GM18520 (cell line): ENCODE data around the gene PDK2.

Experiments used
- ATAC-seq: cut with Tn5 transposase; IDR thresholded peaks from one replicate; pipeline ENCODE4 v1.9.1; 2021; ENCODE audit not compliant: unreplicated experiment

The PDK2 gene

GRCh38 chr17:50134206-50135110 is 39.3 kb downstream of the PDK2 start:
- no peak for ATAC-seq

DNA sequence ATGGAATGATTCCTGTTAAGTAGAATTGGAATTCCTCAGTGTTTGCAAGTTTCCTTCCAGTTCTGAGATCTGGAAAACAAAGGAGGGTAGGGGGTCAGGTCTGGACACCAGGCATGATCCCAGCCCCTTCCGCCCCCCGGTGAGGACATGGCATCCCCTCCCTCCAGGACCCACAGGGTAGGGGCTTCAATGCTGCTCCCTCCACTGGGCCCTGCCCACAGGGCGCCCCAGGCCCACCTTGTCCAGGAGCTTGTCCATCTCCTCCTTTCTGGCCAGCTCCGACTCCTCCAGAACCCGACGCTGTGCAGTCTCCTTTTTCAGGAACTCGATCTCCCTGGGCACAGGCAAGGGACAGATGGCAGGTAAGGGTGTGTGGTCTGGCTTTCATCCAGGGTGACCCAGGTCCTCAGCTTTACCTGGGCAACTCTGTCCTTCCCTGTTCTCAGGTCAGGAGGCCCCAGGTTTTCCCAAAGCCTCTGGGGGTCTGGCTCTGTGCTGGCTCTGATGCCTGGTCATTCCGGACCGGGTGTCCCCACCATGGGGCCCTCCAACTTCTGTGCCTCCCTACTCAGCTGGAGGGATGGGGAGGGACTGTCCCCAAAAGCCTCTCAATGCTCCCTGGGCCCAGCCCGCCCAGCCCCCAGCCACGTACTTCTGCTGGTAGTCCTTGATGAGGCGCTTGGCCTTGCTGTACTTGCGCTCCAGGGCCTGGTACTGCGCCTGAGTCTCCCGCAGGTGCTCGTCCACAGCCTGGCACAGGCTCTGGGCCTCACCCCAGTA is 40.4 kb downstream of the PDK2 start:
- no peak for ATAC-seq

- no peak for ATAC-seq
Measured at GRCh38 chr17:50136096-50136687, 41.0 kb downstream of the PDK2 start.

GRCh38 chr17:50137042-50137441 is 41.9 kb downstream of the PDK2 start:
- ATAC-seq, result no peak

DNA sequence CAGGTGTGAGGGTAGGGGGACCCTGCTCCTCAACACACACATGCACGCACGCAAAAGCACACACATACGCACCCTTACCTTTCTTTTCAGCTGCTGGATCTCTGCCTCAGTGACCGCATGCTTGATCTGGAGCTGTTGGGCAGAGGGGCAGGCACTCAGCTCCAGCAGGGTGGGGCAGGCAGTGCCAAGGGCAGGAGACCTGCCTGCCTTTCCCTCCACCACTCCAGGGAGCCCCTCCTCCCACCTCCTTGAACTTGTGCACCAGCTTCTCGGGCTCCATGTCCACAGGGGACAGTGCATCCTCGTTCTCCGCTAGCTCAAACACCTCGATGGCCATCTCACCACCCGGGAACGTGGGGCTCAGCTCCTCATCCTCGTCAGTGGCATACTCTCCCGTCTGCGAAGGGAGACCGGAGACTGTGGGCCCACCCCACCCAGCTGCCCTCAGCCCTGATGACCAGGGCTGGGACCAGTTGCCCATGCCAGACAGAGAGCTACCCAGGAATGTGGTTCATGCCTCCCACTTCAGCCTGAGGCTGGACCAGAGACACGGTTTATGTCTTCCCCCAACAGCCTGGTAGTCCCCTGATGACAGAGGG is 44.1 kb downstream of the PDK2 start:
- ATAC-seq, result no peak

DNA sequence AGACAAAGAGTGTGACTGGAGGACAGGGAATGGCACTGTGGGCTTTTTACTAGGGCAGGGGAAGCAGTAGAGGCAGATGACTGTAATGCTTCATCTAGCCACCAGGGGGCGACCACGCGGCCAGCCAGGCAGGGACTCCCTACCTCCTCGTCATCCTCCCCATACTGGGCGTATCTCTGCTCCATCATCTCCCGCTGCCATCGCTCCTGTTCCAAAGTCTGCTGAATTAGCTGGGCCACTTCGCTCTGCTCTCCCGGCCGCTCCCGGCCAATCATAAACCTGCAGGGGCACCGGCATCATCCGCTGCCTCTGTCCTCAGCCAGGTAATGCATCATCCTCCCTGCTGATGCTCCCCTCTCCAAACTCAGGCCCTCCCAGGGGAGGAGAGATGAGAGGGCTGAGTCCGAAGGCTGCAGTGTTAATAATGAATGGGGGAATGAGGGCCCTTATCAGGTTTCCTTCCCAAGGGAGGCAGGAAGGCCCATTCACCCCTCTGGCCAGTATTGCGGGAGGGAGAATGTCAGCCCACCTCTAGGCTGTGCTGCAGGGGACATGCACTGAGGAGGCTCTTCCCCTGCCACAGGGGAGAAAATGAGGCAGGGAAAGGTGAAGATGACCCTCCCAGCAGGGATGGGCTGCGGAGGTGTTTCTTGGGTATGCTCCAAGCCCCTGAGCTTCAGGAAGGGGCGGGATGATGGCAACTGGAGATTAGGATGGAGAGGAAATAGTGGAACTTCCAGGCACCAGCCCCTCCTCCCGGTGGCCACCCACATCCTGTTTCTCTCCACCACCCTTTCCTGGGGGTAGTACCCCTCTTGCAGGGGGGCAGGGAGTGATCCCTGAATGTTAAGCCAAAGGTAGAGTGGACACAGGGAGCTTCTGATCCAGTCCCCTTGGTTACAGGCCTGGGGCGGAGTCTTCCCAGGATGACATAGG is 45.1 kb downstream of the PDK2 start:
- ATAC-seq, result no peak

DNA sequence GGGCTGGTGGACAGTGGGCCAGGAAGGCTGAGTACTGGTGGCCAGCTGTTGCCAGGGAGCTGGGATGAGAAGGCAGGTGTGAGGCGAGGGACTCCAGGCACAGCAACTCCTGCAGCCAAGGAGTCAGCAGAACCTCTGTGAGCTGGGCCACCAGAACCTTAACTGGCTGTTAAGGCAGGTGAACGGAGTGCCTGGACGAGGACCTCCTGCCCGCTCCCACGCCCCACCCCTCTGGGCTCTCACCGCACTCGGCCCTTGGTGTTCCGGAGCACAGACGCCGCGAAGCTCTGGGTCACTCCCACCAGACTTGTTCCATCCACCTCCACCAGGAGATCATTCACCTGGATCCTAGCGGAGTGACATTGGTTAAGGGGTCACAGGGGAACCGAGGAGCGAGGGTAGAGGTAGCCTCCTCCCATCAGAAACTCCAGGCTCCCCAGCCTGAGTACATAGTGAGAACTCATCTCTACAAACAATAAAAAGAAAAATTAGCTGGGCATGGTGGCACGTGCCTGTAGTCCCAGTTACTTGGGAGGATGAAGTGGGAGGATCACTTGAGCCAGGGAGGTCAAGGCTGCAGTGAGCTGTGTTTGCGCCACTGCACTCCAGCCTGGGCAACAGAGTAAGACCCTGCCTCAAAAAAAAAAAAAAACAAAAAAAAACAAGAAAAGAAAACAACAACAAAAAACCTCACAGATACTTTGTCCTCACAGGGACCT is 46.0 kb downstream of the PDK2 start:
- ATAC-seq, result no peak

DNA sequence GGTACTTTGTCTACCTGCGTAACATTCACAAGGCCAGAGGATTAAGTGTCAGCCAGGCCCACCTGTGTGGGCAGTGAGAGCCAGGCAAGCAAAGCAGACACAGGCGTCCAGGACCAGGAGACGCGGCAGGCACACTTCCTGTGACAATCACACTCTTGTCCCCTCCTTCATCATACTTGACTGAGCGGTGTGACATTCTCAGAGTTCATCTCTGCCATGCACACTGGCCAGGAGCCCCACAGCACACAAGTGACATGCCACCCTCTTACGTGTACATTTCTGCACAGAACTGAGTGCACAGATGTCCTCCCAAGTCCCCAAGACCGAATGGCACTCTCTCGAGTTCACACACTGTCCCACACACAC is 46.6 kb downstream of the PDK2 start:
- ATAC-seq, result no peak

- ATAC-seq, result no peak
Measured at GRCh38 chr17:50143461-50144176, 48.5 kb downstream of the PDK2 start.

GRCh38 chr17:50144355-50144754 is 49.2 kb downstream of the PDK2 start:
- no peak for ATAC-seq

DNA sequence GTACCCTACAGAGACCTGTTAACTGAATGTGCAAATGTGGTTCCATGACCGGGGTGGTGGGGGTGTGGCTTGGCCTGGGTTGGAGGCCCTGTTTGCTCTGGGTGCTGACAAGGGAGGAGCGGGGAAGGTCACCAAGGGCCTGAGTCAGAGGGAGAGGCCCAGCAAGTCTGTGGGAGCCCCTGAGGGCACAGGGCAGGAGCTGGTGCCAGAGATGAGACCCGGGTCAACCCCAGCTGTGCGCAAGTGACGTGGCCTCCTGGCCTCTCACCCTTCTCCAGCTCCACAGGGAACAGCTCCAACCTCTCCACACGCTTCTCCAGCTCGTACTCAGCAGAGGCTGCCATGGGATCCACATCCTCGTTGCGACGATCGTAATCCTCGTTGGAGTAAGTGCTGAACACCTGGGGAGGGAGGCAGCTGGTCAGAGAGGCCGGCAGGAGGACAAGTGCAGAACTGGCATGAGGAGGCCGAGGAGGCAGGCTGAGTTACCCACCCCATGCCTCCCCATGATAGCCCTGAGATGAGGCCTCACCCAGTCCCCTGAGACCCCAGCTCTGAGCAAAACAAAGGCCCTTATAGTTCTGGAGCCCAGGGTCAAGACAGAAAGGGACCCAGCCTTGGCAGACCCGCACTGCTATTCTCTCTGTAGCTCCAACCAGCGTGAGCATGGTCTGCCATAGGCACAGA is 49.8 kb downstream of the PDK2 start:
- no peak for ATAC-seq

- ATAC-seq, result no peak
Measured at GRCh38 chr17:50145532-50146229, 50.5 kb downstream of the PDK2 start.

- no peak for ATAC-seq
Measured at GRCh38 chr17:50146230-50146926, 51.2 kb downstream of the PDK2 start.

DNA sequence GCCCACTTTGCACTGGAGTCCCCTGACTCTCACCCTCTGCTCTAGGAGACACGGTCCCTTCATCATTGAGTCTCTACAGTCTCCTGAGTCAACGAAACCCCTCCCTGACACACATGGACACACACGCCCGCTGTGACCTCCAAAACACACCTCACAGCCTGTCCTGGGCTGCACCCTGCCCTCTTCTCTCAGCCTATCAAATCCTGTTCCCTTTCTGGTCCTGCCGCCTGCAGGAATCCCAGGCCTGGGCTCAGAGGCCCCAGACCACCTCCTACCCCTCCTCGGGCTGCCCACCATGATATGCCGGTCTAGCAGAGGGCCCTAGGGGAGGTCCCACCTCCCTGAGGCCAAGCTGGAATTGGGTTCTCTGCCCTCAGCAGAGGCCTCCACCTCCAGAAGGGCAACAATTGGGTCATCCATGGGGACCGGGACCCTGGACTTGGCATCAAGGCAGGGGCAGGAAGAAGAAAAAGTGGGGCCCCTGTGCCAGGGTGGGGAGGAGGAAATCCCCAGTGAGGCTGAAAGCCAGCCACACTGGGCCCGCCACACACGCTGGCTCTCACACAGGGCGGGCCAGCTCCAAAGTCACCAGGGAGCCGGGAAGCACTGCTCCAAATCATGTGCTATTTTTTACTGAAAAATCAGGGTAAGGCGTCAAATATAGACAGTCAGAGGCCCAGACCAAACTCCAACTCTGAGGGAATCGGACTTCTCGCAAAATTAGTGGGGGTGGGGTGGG is 51.9 kb downstream of the PDK2 start:
- ATAC-seq, result no peak

DNA sequence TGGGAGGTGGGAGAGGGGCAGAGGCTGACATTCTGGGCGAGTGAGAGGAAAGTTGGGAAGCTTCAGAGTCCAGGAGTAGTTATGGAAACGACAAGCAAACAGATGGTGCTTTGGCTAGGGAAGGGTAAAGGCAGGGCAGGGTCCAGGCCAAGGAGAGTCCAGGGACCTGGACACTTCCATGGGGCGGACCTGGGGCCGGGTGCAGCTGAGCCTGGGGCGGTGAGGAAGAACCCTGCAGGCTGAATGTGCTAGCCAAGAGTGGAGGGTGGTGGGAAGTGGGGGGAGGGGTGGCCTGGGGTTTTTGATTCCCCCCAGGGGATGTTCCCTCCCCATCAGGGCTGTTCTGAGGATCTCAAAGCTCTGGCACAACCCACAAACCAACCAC is 52.7 kb downstream of the PDK2 start:
- no peak for ATAC-seq

- peak; percentile 27 for ATAC-seq
Measured at GRCh38 chr17:50148226-50149090, 53.3 kb downstream of the PDK2 start.
